ENCODE results near the gene CCDC124.
A peak's percentile ranks its signal among the peaks of the same experiment; 100 is the strongest.

The CCDC124 gene

DNA sequence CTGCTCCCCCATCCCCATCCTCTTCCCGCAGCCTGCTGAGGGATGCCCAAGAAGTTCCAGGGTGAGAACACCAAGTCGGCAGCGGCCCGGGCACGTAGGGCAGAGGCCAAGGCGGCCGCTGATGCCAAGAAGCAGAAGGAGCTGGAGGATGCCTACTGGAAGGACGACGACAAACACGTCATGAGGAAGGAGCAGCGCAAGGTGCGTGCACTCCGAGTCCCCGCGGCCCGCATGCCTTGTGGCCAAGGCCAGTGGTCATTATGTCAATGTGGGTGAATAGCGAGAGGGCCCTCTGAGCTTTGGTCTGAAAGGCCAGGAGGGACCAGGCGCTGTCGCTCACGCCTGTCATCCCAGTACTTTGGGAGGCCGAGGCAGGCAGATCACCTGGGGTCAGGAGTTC is 3.6 kb downstream of the CCDC124 start:
- DNase-seq (ENCODE audit: low spot score), result no peak

- DNase-seq (ENCODE audit: low spot score), result no peak
These were observed 4.6 kb downstream of the CCDC124 start for GRCh38 chr19:17937371-17937900.

- DNase-seq (ENCODE audit: low spot score), result peak; percentile 89
These were observed 5.5 kb downstream of the CCDC124 start for GRCh38 chr19:17938092-17938845.

GRCh38 chr19:17942181-17942580 is 9.4 kb downstream of the CCDC124 start:
- DNase-seq (ENCODE audit: low spot score), result no peak

- DNase-seq (ENCODE audit: low spot score), result no peak
These were observed 9.9 kb downstream of the CCDC124 start for GRCh38 chr19:17942582-17943273.

- no peak for DNase-seq (ENCODE audit: low spot score)
These were observed 10.7 kb downstream of the CCDC124 start for GRCh38 chr19:17943274-17944221.

DNA sequence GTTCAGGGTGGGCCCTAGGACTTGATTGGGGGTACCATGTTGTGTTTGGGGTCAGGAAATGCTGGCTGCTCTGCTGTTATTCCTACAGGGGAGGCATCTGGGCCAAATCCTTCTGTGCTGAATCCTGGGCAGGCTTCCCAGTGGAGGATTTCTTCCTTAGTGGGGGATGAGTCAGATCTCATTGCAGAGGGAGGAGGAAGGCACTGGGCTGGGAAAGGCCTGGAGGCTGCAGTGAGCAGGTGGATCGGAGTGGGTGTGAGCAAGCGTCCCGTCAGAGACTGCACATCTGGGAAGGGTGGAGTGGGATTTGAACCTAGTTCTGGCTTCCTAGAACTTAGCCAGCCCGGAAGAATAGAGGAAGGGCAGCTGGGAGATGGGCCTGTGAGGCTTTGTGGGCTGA is 11.5 kb downstream of the CCDC124 start:
- no peak for DNase-seq (ENCODE audit: low spot score)

- no peak for DNase-seq (ENCODE audit: low spot score)
These were observed 14.4 kb downstream of the CCDC124 start for GRCh38 chr19:17946965-17947784.

DNA sequence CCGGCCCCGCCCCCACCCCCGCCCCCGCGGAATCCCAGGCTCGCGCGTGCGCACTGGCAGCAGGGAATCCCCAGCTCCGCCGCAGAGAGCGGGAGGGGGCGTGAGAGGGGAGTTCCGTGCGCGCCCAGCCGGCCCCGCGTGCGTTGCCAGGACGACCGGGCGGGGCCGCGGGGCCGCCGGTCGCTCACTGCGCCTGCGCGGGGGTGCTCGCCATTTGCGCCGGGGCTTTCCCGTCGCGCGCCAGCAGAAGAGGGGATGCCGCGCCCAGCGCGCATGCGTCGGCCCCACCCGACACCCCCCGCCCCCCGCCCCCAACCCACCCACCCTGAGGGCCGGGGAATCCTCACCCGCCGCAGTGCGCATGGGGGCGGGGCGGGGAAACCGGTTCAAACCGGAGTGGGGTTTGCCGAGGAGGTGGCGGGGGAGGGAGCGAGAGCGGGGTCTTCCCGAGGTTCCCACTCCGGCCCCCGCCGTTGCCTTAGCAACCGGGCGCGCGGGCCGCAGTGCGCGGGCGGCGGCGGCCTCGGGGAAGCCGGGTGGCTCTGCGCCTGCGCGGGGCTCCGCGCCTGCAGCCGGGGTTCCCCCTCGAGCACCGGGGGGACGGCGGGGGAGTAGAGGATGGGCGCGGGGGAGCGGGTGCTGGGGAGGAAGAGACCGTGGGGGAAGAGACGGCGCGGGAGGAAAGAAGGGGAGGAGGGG is 15.1 kb downstream of the CCDC124 start:
- peak; percentile 97 for DNase-seq (ENCODE audit: low spot score)

DNA sequence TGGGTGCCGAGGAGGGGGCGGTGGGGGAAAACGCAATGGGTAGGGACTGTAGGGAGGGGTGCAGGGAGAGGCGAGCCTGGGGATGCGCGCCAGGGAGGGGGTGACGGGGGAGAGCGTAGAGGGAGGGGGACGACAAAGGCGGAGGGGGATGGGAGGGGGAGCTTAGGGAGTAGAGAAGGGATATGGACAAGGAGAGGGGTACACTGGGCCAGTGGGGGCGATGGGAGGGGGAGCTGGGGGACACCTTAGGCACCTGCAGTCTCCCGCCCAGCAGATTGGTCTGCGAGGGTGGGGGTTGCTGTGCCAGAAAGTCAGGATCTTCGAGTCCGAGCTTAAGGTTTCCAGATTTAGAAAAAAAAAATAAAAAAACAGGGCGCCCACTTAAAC is 15.7 kb downstream of the CCDC124 start:
- no peak for DNase-seq (ENCODE audit: low spot score)

DNA sequence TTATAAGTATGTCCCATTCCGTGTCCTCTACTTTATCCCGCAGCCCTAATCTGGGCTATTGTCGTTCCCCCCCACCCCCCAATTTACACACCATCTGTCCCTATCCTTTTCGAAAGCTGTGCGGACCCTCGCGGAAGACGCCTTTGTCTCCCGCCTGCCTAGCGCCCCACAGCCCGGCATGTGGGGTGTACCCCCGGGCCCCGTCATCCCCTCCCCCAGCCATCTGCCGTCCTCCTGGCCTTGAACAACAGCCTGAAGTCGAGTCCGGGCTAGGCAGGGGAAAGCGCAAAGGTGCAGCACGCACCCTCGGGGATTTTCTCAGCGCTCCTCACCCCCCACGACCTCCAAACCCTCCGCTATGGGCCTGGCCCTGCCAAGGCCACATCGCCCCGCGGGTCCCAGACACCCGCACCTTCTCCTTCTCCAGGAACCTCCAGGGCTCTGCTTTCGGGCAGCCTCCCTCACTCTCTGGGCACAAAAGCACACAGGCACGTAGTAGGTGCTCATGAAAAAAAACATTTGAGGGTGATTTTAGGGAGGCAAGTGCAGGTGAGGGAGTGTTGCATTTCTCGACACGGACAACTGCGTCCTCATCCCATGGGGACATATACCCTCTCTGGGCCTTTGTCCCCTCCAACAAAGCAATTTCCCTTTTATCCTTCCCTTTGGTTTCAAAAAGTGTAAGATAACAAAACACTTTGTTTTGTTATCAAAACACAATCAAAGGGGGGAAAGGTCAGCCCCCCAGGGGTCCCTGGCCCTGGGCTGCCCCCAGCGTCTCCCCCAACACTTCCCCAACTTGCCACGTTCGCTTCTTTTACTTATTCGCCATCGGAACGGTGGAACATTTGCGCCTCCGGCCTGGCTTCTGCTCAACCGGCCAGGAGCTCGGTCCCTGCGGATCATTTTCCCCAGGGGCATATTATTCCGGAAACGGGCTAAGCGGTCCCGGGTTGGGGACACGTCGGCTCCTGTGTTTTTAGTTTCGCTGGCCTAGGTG is 16.4 kb downstream of the CCDC124 start:
- DNase-seq (ENCODE audit: low spot score), result no peak

DNA sequence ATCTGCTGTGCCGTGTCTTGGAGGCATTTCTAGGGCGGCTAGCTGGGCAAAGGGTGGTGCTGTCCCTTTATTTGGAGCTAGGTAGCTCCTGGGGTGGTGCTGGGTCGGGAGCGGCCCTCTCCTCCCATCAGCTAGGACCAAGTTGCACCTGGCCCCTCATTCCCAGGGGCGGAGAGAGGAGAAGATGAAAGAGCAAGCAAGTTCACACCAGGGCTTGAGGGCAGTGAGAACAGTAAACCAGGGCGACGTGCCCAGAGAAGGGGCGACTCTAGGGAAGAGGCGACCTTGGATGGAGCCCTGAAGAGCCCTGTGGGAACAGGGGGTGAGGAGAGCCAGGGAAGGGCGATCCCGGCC is 17.1 kb downstream of the CCDC124 start:
- no peak for DNase-seq (ENCODE audit: low spot score)

DNA sequence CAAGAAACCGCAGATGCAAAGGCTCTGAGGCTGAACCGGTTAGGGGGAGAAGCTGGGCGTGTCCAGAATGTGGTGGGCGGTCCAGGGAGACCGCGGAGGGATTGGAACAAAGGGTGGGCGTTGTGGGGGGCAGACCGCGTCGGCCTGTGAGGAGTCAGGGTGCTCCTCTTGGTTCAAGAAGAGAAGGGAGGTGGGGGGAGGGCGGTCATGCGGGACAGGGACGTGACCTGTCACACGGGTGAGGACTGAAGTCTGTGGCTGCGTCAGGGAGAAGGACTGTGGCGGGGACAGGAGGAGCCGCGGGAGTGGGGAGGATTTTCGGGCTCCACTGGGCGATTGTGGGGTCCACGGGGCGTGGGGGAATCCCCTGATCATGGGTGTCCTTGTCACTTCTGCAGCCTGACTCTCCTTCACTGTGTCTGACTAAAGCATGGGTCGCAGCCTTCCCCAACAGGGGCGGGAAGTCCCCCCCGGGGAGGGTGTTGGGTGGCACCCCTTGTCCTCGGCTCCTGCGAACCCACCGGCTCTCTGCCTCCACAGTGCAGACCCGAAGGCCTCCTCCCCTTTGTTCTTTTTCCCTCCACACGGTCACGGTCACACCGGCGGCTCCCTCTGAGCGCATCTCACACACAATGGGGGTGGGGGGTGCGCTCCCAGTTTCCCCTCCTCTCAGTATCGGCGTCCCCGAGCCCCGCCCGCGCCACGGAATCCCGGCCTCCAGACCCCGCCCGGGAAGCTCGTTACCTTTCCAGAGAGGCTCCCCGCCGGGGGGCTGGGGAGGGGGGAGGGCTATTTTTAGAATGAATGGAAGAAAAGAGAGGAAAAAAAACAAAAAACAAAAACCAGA is 17.7 kb downstream of the CCDC124 start:
- peak; percentile 50 for DNase-seq (ENCODE audit: low spot score)

- DNase-seq (ENCODE audit: low spot score), result no peak
These were observed 18.6 kb downstream of the CCDC124 start for GRCh38 chr19:17951157-17951989.

DNA sequence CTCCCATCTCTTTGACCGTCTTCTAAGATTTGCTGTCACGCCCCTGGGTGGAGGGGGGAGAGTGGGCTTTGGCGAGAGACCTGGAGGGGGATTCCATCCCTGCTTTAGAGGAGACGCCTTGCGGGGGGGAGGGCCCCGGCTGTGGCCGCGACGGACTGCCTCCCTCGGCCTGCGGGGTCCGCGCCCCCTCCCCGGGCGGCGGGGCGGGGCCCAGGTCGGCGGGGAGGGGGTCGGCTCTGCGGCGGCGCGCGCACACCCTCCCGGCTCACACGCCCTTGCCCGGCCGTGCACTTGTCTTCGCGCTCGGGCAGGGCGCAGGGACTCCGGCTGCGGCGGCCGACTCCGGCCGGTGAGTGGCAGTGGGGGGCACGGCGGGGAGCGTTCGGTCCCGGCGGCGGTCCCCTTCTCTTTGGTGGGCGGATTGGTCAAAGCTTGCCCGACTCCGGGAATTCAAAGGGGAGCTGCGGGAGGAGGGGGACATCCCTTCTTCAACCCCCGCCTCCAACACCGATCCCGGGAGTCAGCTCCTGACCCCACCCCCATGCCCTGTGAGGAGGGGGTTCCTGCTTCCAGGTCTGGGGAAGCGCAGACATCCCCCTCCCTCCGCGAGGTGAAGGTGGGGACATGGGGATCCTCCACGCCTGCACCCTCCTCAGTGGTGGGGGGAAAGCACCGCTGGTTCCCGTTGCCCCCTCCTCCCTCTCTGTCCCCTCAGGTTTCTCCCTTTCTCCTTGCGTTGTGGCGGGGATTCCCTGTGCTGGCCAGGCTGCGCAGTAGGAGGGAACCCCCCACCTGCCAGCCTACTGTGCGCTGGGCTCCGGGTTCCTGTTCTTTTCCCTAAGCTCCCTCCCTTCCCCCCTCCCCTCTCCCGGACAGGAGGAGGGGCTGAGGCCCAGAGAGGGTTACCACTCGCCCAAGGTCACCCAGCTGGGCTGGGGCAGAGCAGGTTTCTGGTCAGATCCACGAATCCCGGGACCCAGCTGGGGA is 19.5 kb downstream of the CCDC124 start:
- no peak for DNase-seq (ENCODE audit: low spot score)

- no peak for DNase-seq (ENCODE audit: low spot score)
These were observed 20.5 kb downstream of the CCDC124 start for GRCh38 chr19:17953316-17953801.
